HG02970 (cell line): ENCODE data around the gene VEZT.

Experiments
- ATAC-seq: cut with Tn5 transposase; IDR thresholded peaks from one replicate; pipeline ENCODE4 v1.9.1; 2021; ENCODE audit warnings: mild to moderate bottlenecking, moderate library complexity, moderate number of reproducible peaks; ENCODE audit not compliant: unreplicated experiment, low FRiP score

Gene VEZT

DNA sequence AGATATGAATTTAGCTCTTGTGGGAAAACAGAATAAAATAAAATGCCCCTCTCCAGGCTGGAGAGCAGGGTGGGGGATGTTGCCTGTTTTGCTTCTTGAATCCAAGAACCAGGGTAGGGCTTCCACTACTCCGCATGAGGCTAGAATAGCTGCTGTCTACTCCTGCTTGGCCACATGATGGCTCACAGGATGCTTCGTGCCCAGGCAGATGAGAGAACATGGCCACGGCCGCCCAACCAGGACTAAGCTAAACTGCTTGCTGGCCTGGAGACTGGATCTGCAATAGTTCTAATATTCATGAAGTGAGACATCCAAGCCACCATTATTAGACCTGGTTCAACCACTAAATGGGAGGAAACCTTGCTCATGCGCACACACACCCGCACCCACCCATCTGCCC is 134.1 kb downstream of the VEZT start:
- ATAC-seq, result no peak
